ENCODE measurements around the gene BACE2.

GRCh38 chr21:41325138-41325912 lies 157.4 kb downstream of the BACE2 start:
- TF ChIP-seq, protein P1, sequence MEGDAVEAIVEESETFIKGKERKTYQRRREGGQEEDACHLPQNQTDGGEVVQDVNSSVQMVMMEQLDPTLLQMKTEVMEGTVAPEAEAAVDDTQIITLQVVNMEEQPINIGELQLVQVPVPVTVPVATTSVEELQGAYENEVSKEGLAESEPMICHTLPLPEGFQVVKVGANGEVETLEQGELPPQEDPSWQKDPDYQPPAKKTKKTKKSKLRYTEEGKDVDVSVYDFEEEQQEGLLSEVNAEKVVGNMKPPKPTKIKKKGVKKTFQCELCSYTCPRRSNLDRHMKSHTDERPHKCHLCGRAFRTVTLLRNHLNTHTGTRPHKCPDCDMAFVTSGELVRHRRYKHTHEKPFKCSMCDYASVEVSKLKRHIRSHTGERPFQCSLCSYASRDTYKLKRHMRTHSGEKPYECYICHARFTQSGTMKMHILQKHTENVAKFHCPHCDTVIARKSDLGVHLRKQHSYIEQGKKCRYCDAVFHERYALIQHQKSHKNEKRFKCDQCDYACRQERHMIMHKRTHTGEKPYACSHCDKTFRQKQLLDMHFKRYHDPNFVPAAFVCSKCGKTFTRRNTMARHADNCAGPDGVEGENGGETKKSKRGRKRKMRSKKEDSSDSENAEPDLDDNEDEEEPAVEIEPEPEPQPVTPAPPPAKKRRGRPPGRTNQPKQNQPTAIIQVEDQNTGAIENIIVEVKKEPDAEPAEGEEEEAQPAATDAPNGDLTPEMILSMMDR (conservative IDR thresholded peaks at IDR 0.05 in 1 of 2, IDR thresholded peaks at IDR 0.05 in 1 of 2; ENCODE audit: low read depth in 1 of 2, low read length in 2 of 2), result no peak
- no peak for TF ChIP-seq EZH2 (IDR thresholded peaks at IDR 0.05; ENCODE audit: low read length, missing control alignments)

Data from fibroblast of lung (primary cell).